ENCODE measurements around the gene PRDM15.

The PRDM15 gene

GRCh38 chr21:41755934-41756773 is 123.0 kb downstream of the PRDM15 start:
- no peak overlapping the region for H3K4me2 ChIP-seq (ENCODE audit: low read depth, low read length, poor library complexity, severe bottlenecking)
- no peaks in the 10 kb centered on the region for H3K9me2 ChIP-seq (replicated peaks; ENCODE audit: low read depth, low read length)
- H3K4me1 ChIP-seq (ENCODE audit: insufficient read depth, low read length, poor library complexity, severe bottlenecking) = peaks cover 11% of the 10 kb centered on the region
- H3K9ac ChIP-seq (ENCODE audit: low read depth, low read length, poor library complexity, severe bottlenecking) = no peak overlapping the region
- H3K9me3 ChIP-seq (ENCODE audit: insufficient read depth, low read depth, low read length) = no peaks in the 10 kb centered on the region
- H3K4me3 ChIP-seq (ENCODE audit: low read length, poor library complexity, severe bottlenecking) = no peak overlapping the region
- no peaks in the 10 kb centered on the region for H3K36me3 ChIP-seq (ENCODE audit: insufficient read depth, low read length)
- no peak overlapping the region for H2AFZ ChIP-seq (ENCODE audit: low read length)
- H3F3A ChIP-seq (ENCODE audit: low read depth) = no peaks in the 10 kb centered on the region
- no peak for TF ChIP-seq CTCF (conservative IDR thresholded peaks at IDR 0.05; ENCODE audit: low read length)
- no peak for TF ChIP-seq EZH2phosphoT487 (IDR thresholded peaks at IDR 0.05; ENCODE audit: borderline replicate concordance)
- H3K27me3 ChIP-seq (ENCODE audit: insufficient read depth, low read length, poor library complexity, severe bottlenecking) = no peaks in the 10 kb centered on the region
- H3K79me2 ChIP-seq (ENCODE audit: insufficient read depth, low read length) = no peaks in the 10 kb centered on the region
- H4K20me1 ChIP-seq (ENCODE audit: insufficient read depth, low read length, poor library complexity, severe bottlenecking) = no peaks in the 10 kb centered on the region

GRCh38 chr21:41755258-41755933 is 123.7 kb downstream of the PRDM15 start:
- no peak overlapping the region for H3K9ac ChIP-seq (ENCODE audit: low read depth, low read length, poor library complexity, severe bottlenecking)
- H4K20me1 ChIP-seq (ENCODE audit: insufficient read depth, low read length, poor library complexity, severe bottlenecking) = no peaks in the 10 kb centered on the region
- H3K4me2 ChIP-seq (ENCODE audit: low read depth, low read length, poor library complexity, severe bottlenecking) = no peak overlapping the region
- H3F3A ChIP-seq (ENCODE audit: low read depth) = no peaks in the 10 kb centered on the region
- no peaks in the 10 kb centered on the region for H3K36me3 ChIP-seq (ENCODE audit: insufficient read depth, low read length)
- no peak overlapping the region for H3K4me3 ChIP-seq (ENCODE audit: low read length, poor library complexity, severe bottlenecking)
- no peaks in the 10 kb centered on the region for H3K9me2 ChIP-seq (replicated peaks; ENCODE audit: low read depth, low read length)
- no peak for TF ChIP-seq CTCF (conservative IDR thresholded peaks at IDR 0.05; ENCODE audit: low read length)
- TF ChIP-seq EZH2phosphoT487 (IDR thresholded peaks at IDR 0.05; ENCODE audit: borderline replicate concordance) = no peak
- no peaks in the 10 kb centered on the region for H3K9me3 ChIP-seq (ENCODE audit: insufficient read depth, low read depth, low read length)
- peaks cover 11% of the 10 kb centered on the region for H3K4me1 ChIP-seq (ENCODE audit: insufficient read depth, low read length, poor library complexity, severe bottlenecking)
- H2AFZ ChIP-seq (ENCODE audit: low read length) = no peak overlapping the region
- no peaks in the 10 kb centered on the region for H3K79me2 ChIP-seq (ENCODE audit: insufficient read depth, low read length)
- H3K27me3 ChIP-seq (ENCODE audit: insufficient read depth, low read length, poor library complexity, severe bottlenecking) = no peaks in the 10 kb centered on the region

- Histone ChIP-seq H3K4me3 (ENCODE audit: low read length, poor library complexity, severe bottlenecking) (no peak overlapping the region), H2AFZ (ENCODE audit: low read length) (no peak overlapping the region), H3K36me3 (ENCODE audit: insufficient read depth, low read length) (no peaks in the 10 kb centered on the region), H3K4me2 (ENCODE audit: low read depth, low read length, poor library complexity, severe bottlenecking) (no peak overlapping the region), H3K9me2 (replicated peaks; ENCODE audit: low read depth, low read length) (no peaks in the 10 kb centered on the region), H4K20me1 (ENCODE audit: insufficient read depth, low read length, poor library complexity, severe bottlenecking) (no peaks in the 10 kb centered on the region), H3F3A (ENCODE audit: low read depth) (no peaks in the 10 kb centered on the region), H3K27me3 (ENCODE audit: insufficient read depth, low read length, poor library complexity, severe bottlenecking) (no peaks in the 10 kb centered on the region), H3K9me3 (ENCODE audit: insufficient read depth, low read depth, low read length) (no peaks in the 10 kb centered on the region), H3K9ac (ENCODE audit: low read depth, low read length, poor library complexity, severe bottlenecking) (no peak overlapping the region), H3K4me1 (ENCODE audit: insufficient read depth, low read length, poor library complexity, severe bottlenecking) (peaks cover 11% of the 10 kb centered on the region), H3K79me2 (ENCODE audit: insufficient read depth, low read length) (no peaks in the 10 kb centered on the region)
- TF ChIP-seq CTCF (conservative IDR thresholded peaks at IDR 0.05; ENCODE audit: low read length) (no peak), EZH2phosphoT487 (IDR thresholded peaks at IDR 0.05; ENCODE audit: borderline replicate concordance) (no peak)
Observed at GRCh38 chr21:41754479-41754891, 124.7 kb downstream of the PRDM15 start.
